ENCODE results near the gene TRPM2.
A peak's percentile ranks its signal among the peaks of the same experiment; 100 is the strongest.

TRPM2 gene

GRCh38 chr21:44322621-44323325 lies 30.6 kb upstream of the TRPM2 start:
- no peak for DNase-seq

GRCh38 chr21:44323591-44323990 lies 29.8 kb upstream of the TRPM2 start:
- DNase-seq: no peak

- DNase-seq: no peak
Measured at GRCh38 chr21:44324106-44324853, 29.1 kb upstream of the TRPM2 start.

- no peak for DNase-seq
Measured at GRCh38 chr21:44324854-44325107, 28.6 kb upstream of the TRPM2 start.

- DNase-seq: no peak
Measured at GRCh38 chr21:44325386-44326271, 27.8 kb upstream of the TRPM2 start.

GRCh38 chr21:44326272-44326647 lies 27.2 kb upstream of the TRPM2 start:
- DNase-seq: no peak

GRCh38 chr21:44326716-44327602 lies 26.5 kb upstream of the TRPM2 start:
- no peak for DNase-seq

GRCh38 chr21:44327603-44327974 lies 25.8 kb upstream of the TRPM2 start:
- no peak for DNase-seq

GRCh38 chr21:44328242-44328895 lies 25.1 kb upstream of the TRPM2 start:
- no peak for DNase-seq

GRCh38 chr21:44329086-44329889 lies 24.1 kb upstream of the TRPM2 start:
- DNase-seq: no peak

GRCh38 chr21:44329971-44330681 lies 23.3 kb upstream of the TRPM2 start:
- no peak for DNase-seq

- no peak for DNase-seq
Measured at GRCh38 chr21:44330698-44331097, 22.7 kb upstream of the TRPM2 start.

GRCh38 chr21:44331209-44331608 lies 22.2 kb upstream of the TRPM2 start:
- DNase-seq: no peak

- DNase-seq: peak; percentile 12
Measured at GRCh38 chr21:44331650-44332307, 21.6 kb upstream of the TRPM2 start.

GRCh38 chr21:44332383-44332782 lies 21.0 kb upstream of the TRPM2 start:
- DNase-seq: no peak

GRCh38 chr21:44332965-44333364 lies 20.5 kb upstream of the TRPM2 start:
- DNase-seq: no peak

- no peak for DNase-seq
Measured at GRCh38 chr21:44333509-44334328, 19.7 kb upstream of the TRPM2 start.

GRCh38 chr21:44334329-44335030 lies 18.9 kb upstream of the TRPM2 start:
- DNase-seq: no peak
